ENCODE measurements around the gene SLC6A8. TPM values are rescaled to one million over a fixed set of nuclear protein-coding genes. Genes with fewer than 3 reads are reported as not detected.

Gene SLC6A8
- total RNA-seq, result 41.4 and 44.8 TPM in 2 replicates

GRCh38 chrX:153687121-153688039 is at the start of gene SLC6A8:
TSS of gene SLC6A8 (plus strand) at chrX:153687926. CDS start at chrX:153688575, 649 bp downstream.

GRCh38 chrX:153646620-153647373 is 40.9 kb upstream of the SLC6A8 start, which contains the start of gene DUSP9:
TSS of gene DUSP9 (plus strand) at chrX:153647203. CDS start at chrX:153647954, 751 bp downstream.

GRCh38 chrX:153673428-153674218 is 14.1 kb upstream of the SLC6A8 start, which contains the start of gene PNCK:
TSS of gene PNCK (minus strand) at chrX:153673813. CDS start at chrX:153673076, 737 bp downstream.

GRCh38 chrX:153724252-153725038 is 36.7 kb downstream of the SLC6A8 start, which contains the start of the genes ABCD1 and BCAP31:
TSS of gene ABCD1 (plus strand) at chrX:153724856. CDS start at chrX:153725267, 411 bp downstream.
TSS of gene BCAP31 (minus strand) at chrX:153724387. CDS start at chrX:153723244, 1,143 bp downstream.

Other genes with a start within 250 kb of the SLC6A8 start
- gene TREX2, start 241.9 kb upstream of the SLC6A8 start, total RNA-seq, result 2.7 and 3.4 TPM in 2 replicates
- gene HAUS7, start 217.3 kb upstream of the SLC6A8 start, total RNA-seq, result 4.7 and 10.6 TPM in 2 replicates
- 0.21 and 0.48 TPM in 2 replicates for gene BGN, start 192.9 kb upstream of the SLC6A8 start, total RNA-seq
- gene ATP2B3, start 170.3 kb upstream of the SLC6A8 start, total RNA-seq, result not detected in 2 replicates
- gene CCNQ, start 88.8 kb upstream of the SLC6A8 start, total RNA-seq, result 37.7 and 64.8 TPM in 2 replicates
- 1.5 and 1.7 TPM in 2 replicates for gene DUSP9, start 40.7 kb upstream of the SLC6A8 start, total RNA-seq
- 3.9 and 4.7 TPM in 2 replicates for gene PNCK, start 14.1 kb upstream of the SLC6A8 start, total RNA-seq
- 256 and 267 TPM in 2 replicates for gene BCAP31, start 36.5 kb downstream of the SLC6A8 start, total RNA-seq
- 3.4 and 3.9 TPM in 2 replicates for gene ABCD1, start 36.9 kb downstream of the SLC6A8 start, total RNA-seq
- 6.3 and 9.8 TPM in 2 replicates for gene PLXNB3, start 76.3 kb downstream of the SLC6A8 start, total RNA-seq
- under 0.01 and 0.43 TPM in 2 replicates for gene SRPK3, start 93.1 kb downstream of the SLC6A8 start, total RNA-seq
- 22.4 and 42.9 TPM in 2 replicates for gene IDH3G, start 106.4 kb downstream of the SLC6A8 start, total RNA-seq
- 134 and 165 TPM in 2 replicates for gene SSR4, start 106.7 kb downstream of the SLC6A8 start, total RNA-seq
- gene PDZD4, start 142.6 kb downstream of the SLC6A8 start, total RNA-seq, result under 0.01 TPM in 1 of 2 replicates, not detected in the other
- 0.85 and 20.7 TPM in 2 replicates for gene L1CAM, start 198.2 kb downstream of the SLC6A8 start, total RNA-seq
- gene AVPR2, start 216.7 kb downstream of the SLC6A8 start, total RNA-seq, result 0.48 TPM in 1 of 2 replicates, not detected in the other
- 6.0 and 6.7 TPM in 2 replicates for gene ARHGAP4, start 238.3 kb downstream of the SLC6A8 start, total RNA-seq
- gene NAA10, start 247.1 kb downstream of the SLC6A8 start, total RNA-seq, result 61.4 and 74.2 TPM in 2 replicates

All from tracheal epithelial cell (primary cell).